H1 (cell line): ENCODE results near the gene PAXIP1. TPM values are rescaled to one million over a fixed set of nuclear protein-coding genes. Genes with fewer than 3 reads are reported as not detected.

Source experiments
- CTCF ChIA-PET: fragments of 300-600 bp; sonication (Branson Sonifier 250); formaldehyde crosslinking; loops from one replicate; lab custom pipeline; 2021; ENCODE audit not compliant: partially characterized antibody; lab: Charles Lee
- POLR2A ChIA-PET: fragments of 300-600 bp; sonication (Branson Sonifier 250); formaldehyde crosslinking; loops from one replicate; lab custom pipeline; 2021; ENCODE audit warnings: inconsistent platforms; ENCODE audit not compliant: partially characterized antibody; lab: Charles Lee
- DNase-seq, 2 experiments: peaks; one replicate each; pipeline versions ENCODE4 v3.0.0 to v3.0.0-alpha.2; 2010 to 2022; ENCODE audit warnings: low spot score in 2 of 2, low read depth in 1 of 2, mixed read lengths in 1 of 2
- FAIRE-seq: peaks from 2 replicates; lab custom pipeline; 2011; peaks lifted over from hg19 to GRCh38; lab: Jason Lieb, UNC
- H2AFZ ChIP-seq: 2 replicates; pipeline ENCODE4 v1.8.1; 2012; ENCODE audit warnings: low read length, inconsistent platforms
- H2AK5ac ChIP-seq: 2 replicates; pipeline ENCODE4 v1.6.1; 2013; ENCODE audit warnings: low read depth, low read length
- H2BK120ac ChIP-seq: replicated peaks from 2 replicates; pipeline ENCODE3; 2013; ENCODE audit warnings: low read depth, low read length, inconsistent platforms
- H2BK12ac ChIP-seq: 2 replicates; pipeline ENCODE4 v1.6.1; 2013; ENCODE audit warnings: low read depth, low read length
- H2BK15ac ChIP-seq: 2 replicates; pipeline ENCODE4 v1.6.1; 2013; ENCODE audit warnings: low read length
- H2BK20ac ChIP-seq: 2 replicates; pipeline ENCODE4 v1.6.1; 2013; ENCODE audit warnings: low read length
- H2BK5ac ChIP-seq: 2 replicates; pipeline ENCODE4 v1.6.1; 2013; ENCODE audit warnings: low read depth, low read length
- H3K14ac ChIP-seq: 2 replicates; pipeline ENCODE4 v1.6.1; 2013; ENCODE audit warnings: inconsistent platforms; ENCODE audit not compliant: insufficient read length
- H3K18ac ChIP-seq: 2 replicates; pipeline ENCODE4 v1.6.1; 2013; ENCODE audit warnings: low read length; ENCODE audit errors: extremely low read depth
- H3K23ac ChIP-seq: 2 replicates; pipeline ENCODE4 v1.6.1; 2013; ENCODE audit warnings: inconsistent platforms; ENCODE audit not compliant: insufficient read length
- H3K23me2 ChIP-seq: 2 replicates; pipeline ENCODE4 v1.6.1; 2013; ENCODE audit warnings: low read depth, low read length
- H3K27ac ChIP-seq: 2 replicates; pipeline ENCODE4 v1.6.1; 2011; ENCODE audit warnings: low read depth, low read length, inconsistent platforms
- H3K27me3 ChIP-seq, 4 experiments: replicated peaks in 1 of 4; 1 replicate in 1 of 4; 2 replicates in 3 of 4; pipeline versions ENCODE4 v1.6.1 to v1.8.1; 2011 to 2013; ENCODE audit warnings: low read length in 3 of 4, mild to moderate bottlenecking in 3 of 4, inconsistent platforms in 2 of 4, mixed read lengths in 2 of 4, moderate library complexity in 1 of 4; ENCODE audit not compliant: control insufficient read depth in 3 of 4, insufficient read depth in 3 of 4; ENCODE audit errors: extremely low read depth in 1 of 4
- H3K36me3 ChIP-seq, 4 experiments: 2 replicates each; pipeline versions ENCODE4 v1.6.1 to v1.8.1; 2011 to 2013; ENCODE audit warnings: mild to moderate bottlenecking in 4 of 4, low read length in 3 of 4, moderate library complexity in 2 of 4, control low read depth in 1 of 4, inconsistent platforms in 1 of 4; ENCODE audit not compliant: insufficient read depth in 4 of 4, control insufficient read depth in 2 of 4
- H3K4ac ChIP-seq: replicated peaks from 2 replicates; pipeline ENCODE3; 2013; ENCODE audit warnings: low read length, low read depth, mixed read lengths, inconsistent platforms; ENCODE audit not compliant: insufficient read length
- H3K4me1 ChIP-seq, 4 experiments: replicated peaks in 1 of 4; 1 replicate in 1 of 4; 2 replicates in 3 of 4; pipeline versions ENCODE4 v1.6.1 to v1.8.1; 2011 to 2013; ENCODE audit warnings: low read length in 3 of 4, inconsistent platforms in 2 of 4, mixed read lengths in 1 of 4; ENCODE audit not compliant: insufficient read depth in 4 of 4, control insufficient read depth in 3 of 4
- H3K4me2 ChIP-seq, 2 experiments: 2 replicates each; pipeline versions ENCODE4 v1.6.1 to v1.8.1; 2011 to 2013; ENCODE audit warnings: low read depth in 2 of 2, low read length in 2 of 2, control low read depth in 1 of 2, inconsistent platforms in 1 of 2, mild to moderate bottlenecking in 1 of 2; ENCODE audit not compliant: insufficient read depth in 1 of 2
- H3K4me3 ChIP-seq, 4 experiments: fragments of 200-600, 300-600 bp in 1 of 4; sonication (generic), shearing (Covaris generic), sonication (Bioruptor Twin) in 1 of 4; 2 replicates each; pipeline versions ENCODE4 v1.5.1 to v1.8.1; 2011 to 2016; ENCODE audit warnings: low read length in 4 of 4, low read depth in 3 of 4, control low read depth in 2 of 4, inconsistent platforms in 2 of 4, mild to moderate bottlenecking in 2 of 4, mixed read lengths in 1 of 4, moderate library complexity in 1 of 4; ENCODE audit not compliant: insufficient read depth in 2 of 4; ENCODE audit errors: extremely low read depth in 1 of 4
- H3K56ac ChIP-seq: replicated peaks from 2 replicates; pipeline ENCODE3; 2013; ENCODE audit warnings: low read depth, mild to moderate bottlenecking, mixed read lengths, low read length, inconsistent platforms; ENCODE audit not compliant: insufficient read length
- H3K79me1 ChIP-seq: 2 replicates; pipeline ENCODE4 v1.6.1; 2013; ENCODE audit warnings: low read depth, low read length, control low read depth
- H3K79me2 ChIP-seq, 2 experiments: 2 replicates each; pipeline versions ENCODE4 v1.6.1 to v1.8.1; 2012 to 2013; ENCODE audit warnings: low read length in 2 of 2, mild to moderate bottlenecking in 2 of 2, inconsistent platforms in 1 of 2; ENCODE audit not compliant: insufficient read depth in 2 of 2, control insufficient read depth in 1 of 2
- H3K9ac ChIP-seq, 4 experiments: replicated peaks in 1 of 4; 1 replicate in 1 of 4; 2 replicates in 3 of 4; pipeline versions ENCODE4 v1.6.1 to v1.8.1; 2011 to 2013; ENCODE audit warnings: low read depth in 3 of 4, low read length in 3 of 4, control low read depth in 2 of 4, mild to moderate bottlenecking in 2 of 4, moderate library complexity in 2 of 4, inconsistent platforms in 1 of 4; ENCODE audit errors: extremely low read depth in 1 of 4
- H3K9me3 ChIP-seq, 2 experiments: 2 replicates each; pipeline versions ENCODE4 v1.6.1 to v1.8.1; 2012 to 2013; ENCODE audit warnings: mild to moderate bottlenecking in 2 of 2, moderate library complexity in 2 of 2, control low read depth in 1 of 2, inconsistent platforms in 1 of 2, low read depth in 1 of 2, low read length in 1 of 2, mixed read lengths in 1 of 2; ENCODE audit not compliant: insufficient read depth in 2 of 2
- H4K20me1 ChIP-seq, 2 experiments: replicated peaks in 1 of 2; 2 replicates each; pipeline versions ENCODE3 to v1.8.1; 2011 to 2013; ENCODE audit warnings: inconsistent platforms in 2 of 2, low read length in 2 of 2, mild to moderate bottlenecking in 1 of 2; ENCODE audit not compliant: insufficient read depth in 2 of 2, control insufficient read depth in 1 of 2
- H4K5ac ChIP-seq: 2 replicates; pipeline ENCODE4 v1.6.1; 2013; ENCODE audit warnings: low read length, low read depth, mixed read lengths, inconsistent platforms; ENCODE audit not compliant: insufficient read length
- H4K8ac ChIP-seq: 2 replicates; pipeline ENCODE4 v1.8.0; 2013; ENCODE audit warnings: mild to moderate bottlenecking, moderate library complexity, low read length, inconsistent platforms; ENCODE audit not compliant: insufficient read depth; ENCODE audit errors: extremely low read depth
- H4K91ac ChIP-seq: replicated peaks from 2 replicates; pipeline ENCODE3; 2013; ENCODE audit warnings: low read length, mixed read lengths, inconsistent platforms; ENCODE audit not compliant: insufficient read length
- CBX8 ChIP-seq: fragments of 300-800, 300-1000 bp; sonication (generic); IDR thresholded peaks from 2 replicates; pipeline ENCODE4 v1.7.1; 2016; ENCODE audit warnings: low read depth, low read length, borderline replicate concordance
- CTBP2 ChIP-seq: IDR thresholded peaks from 2 replicates; pipeline ENCODE4 v1.7.0; 2011; ENCODE audit warnings: borderline replicate concordance, mild to moderate bottlenecking, moderate library complexity, mixed read lengths, low read length; ENCODE audit not compliant: insufficient read depth, insufficient read length
- FOSL1 ChIP-seq: IDR thresholded peaks from 2 replicates; pipeline ENCODE4 v1.6.1; 2011; ENCODE audit warnings: mild to moderate bottlenecking, low read depth, low read length, moderate library complexity; ENCODE audit not compliant: insufficient read depth
- GABPA ChIP-seq: IDR thresholded peaks from 2 replicates; pipeline ENCODE4 v1.6.1; 2011; ENCODE audit warnings: mild to moderate bottlenecking, low read length, moderate library complexity, borderline replicate concordance; ENCODE audit not compliant: insufficient read depth
- HDAC2 ChIP-seq, 2 experiments: fragments of 300-600 bp in 1 of 2; sonication (generic) in 1 of 2; IDR thresholded peaks; 2 replicates each; pipeline ENCODE4 v1.6.1; 2011 to 2012; ENCODE audit warnings: low read depth in 2 of 2, low read length in 2 of 2, mild to moderate bottlenecking in 2 of 2, moderate library complexity in 2 of 2, borderline replicate concordance in 1 of 2, inconsistent platforms in 1 of 2
- KDM4A ChIP-seq: IDR thresholded peaks from one replicate; pipeline ENCODE4 v1.7.1; 2012; ENCODE audit warnings: low read depth, mild to moderate bottlenecking, moderate library complexity, low read length, inconsistent platforms; ENCODE audit not compliant: severe bottlenecking
- NANOG ChIP-seq: IDR thresholded peaks from 2 replicates; pipeline ENCODE4 v1.6.1; 2011; ENCODE audit warnings: low read length, low read depth, mild to moderate bottlenecking, inconsistent platforms; ENCODE audit not compliant: insufficient read depth, poor library complexity, severe bottlenecking
- NRF1 ChIP-seq: IDR thresholded peaks from 2 replicates; pipeline ENCODE4 v1.6.1; 2011; ENCODE audit warnings: mild to moderate bottlenecking, low read depth, low read length, improper control_type of control experiment
- PHF8 ChIP-seq: fragments of 200-600 bp; sonication (generic); conservative IDR thresholded peaks from 2 replicates; pipeline ENCODE4 v1.7.1; 2012; ENCODE audit warnings: low read depth, mild to moderate bottlenecking, inconsistent platforms, low read length, moderate library complexity
- SIRT6 ChIP-seq: IDR thresholded peaks from one replicate; pipeline ENCODE4 v1.7.1; 2012; ENCODE audit warnings: low read length, inconsistent platforms
- SP4 ChIP-seq: IDR thresholded peaks from 2 replicates; pipeline ENCODE4 v1.6.1; 2012; ENCODE audit warnings: low read length, inconsistent platforms
- SRF ChIP-seq: IDR thresholded peaks from 2 replicates; pipeline ENCODE4 v1.6.1; 2011; ENCODE audit warnings: mild to moderate bottlenecking, low read depth, low read length, moderate library complexity
- SUZ12 ChIP-seq: fragments of 200-600 bp; sonication (generic); IDR thresholded peaks from 2 replicates; pipeline ENCODE4 v1.6.1; 2012; ENCODE audit warnings: mild to moderate bottlenecking, inconsistent platforms, low read length, moderate library complexity, mixed read lengths
- TBP ChIP-seq: IDR thresholded peaks from 2 replicates; pipeline ENCODE4 v1.6.1; 2011; ENCODE audit warnings: low read depth, low read length, improper control_type of control experiment
- WGBS, 2 experiments: shearing (Covaris generic) in 1 of 2; methylation state at CpG; one replicate each; pipeline versions ENCODE4 v1.1.6 to v1.1.7; 2013 to 2015; ENCODE audit warnings: low lambda C conversion rate in 2 of 2, mixed read lengths in 2 of 2, inconsistent platforms in 1 of 2, low coverage in 1 of 2, missing lambda C conversion rate in 1 of 2; ENCODE audit not compliant: insufficient replicate concordance in 2 of 2, insufficient coverage in 1 of 2, insufficient read length in 1 of 2; ENCODE audit errors: extremely low coverage in 1 of 2, missing lambda C conversion rate in 1 of 2; 5-methylcytosine and 5-hydroxymethylcytosine counted together
- polyA plus RNA-seq, 7 experiments: library from polyadenylated mRNA; depleted of rRNA in 3 of 7; stranded (reverse) in 5 of 7; unstranded in 2 of 7; fragments of >200 nt in 5 of 7; fragments of 200-250 nt in 2 of 7; gene quantifications; 1 replicate in 5 of 7; 2 replicates in 1 of 7; 4 replicates in 1 of 7; pipeline versions ENCODE4 v1.2.1 to v1.2.3, GENCODE V29; 2011 to 2013; ENCODE audit warnings: missing spikeins in 2 of 7, mixed read lengths in 2 of 7
- total RNA-seq: library from RNA; stranded (reverse); fragmentation: NEBNext Ultra II Directional; extraction: Animal tissue kit (Norgen Biotek cat#: 25700); gene quantifications from 2 replicates; pipeline ENCODE4 v1.2.1, GENCODE V29; 2021

The PAXIP1 gene
- total and polyA plus RNA-seq, 2 of the 8 experiments (the other 6 are each of a cell fraction or from before 2014, with no cell fraction given), result 32.4 to 32.8 TPM

GRCh38 chr7:154976844-154977243, 26.1 kb downstream of the PAXIP1 start:
- H2BK12ac ChIP-seq, result no peak overlapping the region
- no peak overlapping the region for H2BK20ac ChIP-seq
- no peak overlapping the region for H3K56ac ChIP-seq
- H3K27ac ChIP-seq, result no peak overlapping the region
- ChIA-PET CTCF (interaction anchor here (0.6 to 3.2 kb wide), 8 partner anchors 15 to 1446 kb away, joined by 3 to 14 read pairs (median 4); no protein-coding TSS in a partner anchor), POLR2A (interaction anchor here (1.6 kb wide), 2 partner anchors 10 to 15 kb away, joined by 4 to 7 read pairs; no protein-coding TSS in a partner anchor)
- H3K14ac ChIP-seq, result no peak overlapping the region
- H4K8ac ChIP-seq, result no peak overlapping the region
- FAIRE-seq, result no peak
- no peak overlapping the region for H3K4me3 ChIP-seq
- no peak overlapping the region for H4K91ac ChIP-seq
- H3K79me2 ChIP-seq, result peaks cover 2 to 23% of the 10 kb centered on the region in 2 experiments; a peak in 2 of 4 replicates
- H3K23me2 ChIP-seq, result no peaks in the 10 kb centered on the region
- H4K20me1 ChIP-seq, result peaks cover 4 to 7% of the 10 kb centered on the region in 2 experiments
- WGBS, 2 experiments, result 95% methylated on average over 4 of the region's 4 CpGs; no CpG with 5 or more reads in 1 of the 2 experiments
- no peak overlapping the region for H3K4me2 ChIP-seq
- peaks cover 8 to 36% (median 13%) of the 10 kb centered on the region in 4 experiments; a peak in 7 of 8 replicates for H3K36me3 ChIP-seq
- H2AFZ ChIP-seq, result no peak overlapping the region
- no peak overlapping the region for H3K4ac ChIP-seq
- no peak overlapping the region for H4K5ac ChIP-seq
- peaks cover 6% of the 10 kb centered on the region; the same call in 1 of the 2 replicates for H3K79me1 ChIP-seq
- no peaks in the 10 kb centered on the region for H3K27me3 ChIP-seq
- no peak overlapping the region for H3K9ac ChIP-seq
- H3K9me3 ChIP-seq, result no peaks in the 10 kb centered on the region
- H2BK5ac ChIP-seq, result no peak overlapping the region
- no peaks in the 10 kb centered on the region for H3K4me1 ChIP-seq
- DNase-seq, result no peak
- H2BK15ac ChIP-seq, result no peak overlapping the region
- H2AK5ac ChIP-seq, result no peak overlapping the region
- no peak overlapping the region for H3K18ac ChIP-seq
- H3K23ac ChIP-seq, result no peak overlapping the region
- no peak overlapping the region for H2BK120ac ChIP-seq
- TF ChIP-seq PHF8 (no peak), GABPA (no peak), NANOG (no peak), SP4 (no peak), CBX8 (no peak), CTBP2 (no peak), TBP (no peak), KDM4A (no peak), FOSL1 (no peak), SUZ12 (no peak), NRF1 (no peak), SIRT6 (no peak), SRF (no peak), HDAC2 (IDR thresholded peaks at IDR 0.05; ENCODE audit: borderline replicate concordance in 1 of 2, low read depth in 2 of 2, low read length in 2 of 2) (no peak)
